Measurements from ENCODE around the gene GABRA5.
"Not testable (repeated sequence)": the region's sequence is repeated elsewhere in the genome, so short reads cannot be mapped to it uniquely, and the experiment has no call there.

Gene GABRA5

GRCh38 chr15:26866298-26867199 is at the start of gene GABRA5:
Gene GABRA5 (plus strand): TSS chr15:26867062. CDS start chr15:26869249, 2,187 bp downstream.
- peak; percentile 17 for DNase-seq

- DNase-seq = not testable (repeated sequence)
Observed at GRCh38 chr15:26831191-26831590, 35.7 kb upstream of the GABRA5 start.

GRCh38 chr15:26831951-26832350 is 34.9 kb upstream of the GABRA5 start:
- no peak for DNase-seq

GRCh38 chr15:26838742-26839460 is 28.0 kb upstream of the GABRA5 start:
- DNase-seq = peak; percentile 39

- DNase-seq = no peak
Observed at GRCh38 chr15:26841514-26841913, 25.3 kb upstream of the GABRA5 start.

- DNase-seq = no peak
Observed at GRCh38 chr15:26841941-26842340, 24.9 kb upstream of the GABRA5 start.

- no peak for DNase-seq
Observed at GRCh38 chr15:26842391-26842790, 24.5 kb upstream of the GABRA5 start.

GRCh38 chr15:26844901-26845300 is 22.0 kb upstream of the GABRA5 start:
- no peak for DNase-seq

- no peak for DNase-seq
Observed at GRCh38 chr15:26848498-26848897, 18.4 kb upstream of the GABRA5 start.

- no peak for DNase-seq
Observed at GRCh38 chr15:26850161-26850560, 16.7 kb upstream of the GABRA5 start.

- DNase-seq = no peak
Observed at GRCh38 chr15:26852980-26853379, 13.9 kb upstream of the GABRA5 start.

GRCh38 chr15:26854435-26854834 is 12.4 kb upstream of the GABRA5 start:
- no peak for DNase-seq

GRCh38 chr15:26864664-26865191 is 2.1 kb upstream of the GABRA5 start:
- peak; percentile 57 for DNase-seq

- DNase-seq = no peak
Observed at GRCh38 chr15:26867200-26868007, 542 bp downstream of the GABRA5 start.

- DNase-seq = no peak
Observed at GRCh38 chr15:26868029-26868685, 1.3 kb downstream of the GABRA5 start.

- no peak for DNase-seq
Observed at GRCh38 chr15:26869628-26870027, 2.8 kb downstream of the GABRA5 start.

- DNase-seq = no peak
Observed at GRCh38 chr15:26870346-26870745, 3.5 kb downstream of the GABRA5 start.

- no peak for DNase-seq
Observed at GRCh38 chr15:26872206-26872605, 5.3 kb downstream of the GABRA5 start.

GRCh38 chr15:26873846-26874245 is 7.0 kb downstream of the GABRA5 start:
- no peak for DNase-seq

- no peak for DNase-seq
Observed at GRCh38 chr15:26874774-26875475, 8.1 kb downstream of the GABRA5 start.

GRCh38 chr15:26875476-26875850 is 8.6 kb downstream of the GABRA5 start:
- DNase-seq = no peak

- DNase-seq = no peak
Observed at GRCh38 chr15:26877831-26878230, 11.0 kb downstream of the GABRA5 start.
